Measurements from ENCODE around the gene MFSD12.

MFSD12 gene

DNA sequence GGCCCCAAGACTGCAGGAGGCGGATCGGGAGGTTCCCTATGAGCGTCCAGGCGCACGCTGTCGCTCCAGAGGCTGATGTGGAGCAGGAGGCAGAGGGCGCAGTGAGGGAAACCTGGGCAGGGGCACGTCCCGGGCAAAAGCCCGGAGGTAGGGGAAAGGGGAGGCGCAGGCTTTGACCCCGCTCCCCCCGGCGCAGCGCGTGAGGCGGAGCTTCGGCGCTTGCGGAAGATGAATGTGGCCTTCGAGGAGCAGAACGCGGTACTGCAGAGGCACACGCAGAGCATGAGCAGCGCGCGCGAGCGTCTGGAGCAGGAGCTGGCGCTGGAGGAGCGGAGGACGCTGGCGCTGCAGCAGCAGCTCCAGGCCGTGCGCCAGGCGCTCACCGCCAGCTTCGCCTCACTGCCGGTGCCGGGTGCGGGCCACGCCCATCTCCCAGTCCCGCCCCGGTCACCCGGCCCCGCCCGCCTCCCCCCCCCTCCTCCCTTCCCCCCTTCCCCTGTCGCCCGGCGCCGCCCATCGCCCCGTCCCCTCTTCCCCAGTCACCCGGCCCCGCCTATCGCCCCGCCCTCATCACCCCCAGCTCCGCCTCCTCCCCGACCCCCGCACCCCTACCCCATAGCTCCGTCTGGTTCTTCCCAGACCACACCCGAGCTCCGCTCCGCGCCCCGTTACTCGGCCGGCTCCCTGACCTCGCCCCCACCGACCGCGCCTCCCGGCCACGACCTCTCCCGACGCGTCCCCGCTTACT, 19.5 kb upstream of the MFSD12 start:
- ATAC-seq = no peak
- TF ChIP-seq ESRRG (CRISPR knock-in tag; IDR thresholded peaks at IDR 0.05) (no peak), ARNTL (CRISPR knock-in tag; IDR thresholded peaks at IDR 0.05; ENCODE audit: borderline replicate concordance, low read depth) (no peak), ZNF70 (CRISPR knock-in tag; IDR thresholded peaks at IDR 0.05) (no peak), GLIS3 (CRISPR knock-in tag; IDR thresholded peaks at IDR 0.05) (no peak), OSR1 (CRISPR knock-in tag; IDR thresholded peaks at IDR 0.05) (no peak), ZFP30 (CRISPR knock-in tag; IDR thresholded peaks at IDR 0.05) (no peak), BACH2 (CRISPR knock-in tag; IDR thresholded peaks at IDR 0.05; ENCODE audit: borderline replicate concordance) (no peak), CSDC2 (CRISPR knock-in tag; IDR thresholded peaks at IDR 0.05) (no peak), ZC3H10 (CRISPR knock-in tag; IDR thresholded peaks at IDR 0.05) (no peak), SNAI2 (CRISPR knock-in tag; IDR thresholded peaks at IDR 0.05) (no peak), ZNF565 (CRISPR knock-in tag; conservative IDR thresholded peaks at IDR 0.05; ENCODE audit: low read depth) (no peak), TCF4 (CRISPR knock-in tag; IDR thresholded peaks at IDR 0.05; ENCODE audit: borderline replicate concordance) (no peak), PPARA (CRISPR knock-in tag; IDR thresholded peaks at IDR 0.05; ENCODE audit: borderline replicate concordance) (no peak), TOX (CRISPR knock-in tag; IDR thresholded peaks at IDR 0.05; ENCODE audit: borderline replicate concordance) (no peak), RARB (CRISPR knock-in tag; IDR thresholded peaks at IDR 0.05) (no peak), ZNF8 (CRISPR knock-in tag; IDR thresholded peaks at IDR 0.05) (no peak)
- TF ChIP-seq, protein P1, sequence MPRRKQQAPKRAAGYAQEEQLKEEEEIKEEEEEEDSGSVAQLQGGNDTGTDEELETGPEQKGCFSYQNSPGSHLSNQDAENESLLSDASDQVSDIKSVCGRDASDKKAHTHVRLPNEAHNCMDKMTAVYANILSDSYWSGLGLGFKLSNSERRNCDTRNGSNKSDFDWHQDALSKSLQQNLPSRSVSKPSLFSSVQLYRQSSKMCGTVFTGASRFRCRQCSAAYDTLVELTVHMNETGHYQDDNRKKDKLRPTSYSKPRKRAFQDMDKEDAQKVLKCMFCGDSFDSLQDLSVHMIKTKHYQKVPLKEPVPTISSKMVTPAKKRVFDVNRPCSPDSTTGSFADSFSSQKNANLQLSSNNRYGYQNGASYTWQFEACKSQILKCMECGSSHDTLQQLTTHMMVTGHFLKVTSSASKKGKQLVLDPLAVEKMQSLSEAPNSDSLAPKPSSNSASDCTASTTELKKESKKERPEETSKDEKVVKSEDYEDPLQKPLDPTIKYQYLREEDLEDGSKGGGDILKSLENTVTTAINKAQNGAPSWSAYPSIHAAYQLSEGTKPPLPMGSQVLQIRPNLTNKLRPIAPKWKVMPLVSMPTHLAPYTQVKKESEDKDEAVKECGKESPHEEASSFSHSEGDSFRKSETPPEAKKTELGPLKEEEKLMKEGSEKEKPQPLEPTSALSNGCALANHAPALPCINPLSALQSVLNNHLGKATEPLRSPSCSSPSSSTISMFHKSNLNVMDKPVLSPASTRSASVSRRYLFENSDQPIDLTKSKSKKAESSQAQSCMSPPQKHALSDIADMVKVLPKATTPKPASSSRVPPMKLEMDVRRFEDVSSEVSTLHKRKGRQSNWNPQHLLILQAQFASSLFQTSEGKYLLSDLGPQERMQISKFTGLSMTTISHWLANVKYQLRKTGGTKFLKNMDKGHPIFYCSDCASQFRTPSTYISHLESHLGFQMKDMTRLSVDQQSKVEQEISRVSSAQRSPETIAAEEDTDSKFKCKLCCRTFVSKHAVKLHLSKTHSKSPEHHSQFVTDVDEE (CRISPR knock-in tag; IDR thresholded peaks at IDR 0.05) = no peak
- TF ChIP-seq, protein P2, sequence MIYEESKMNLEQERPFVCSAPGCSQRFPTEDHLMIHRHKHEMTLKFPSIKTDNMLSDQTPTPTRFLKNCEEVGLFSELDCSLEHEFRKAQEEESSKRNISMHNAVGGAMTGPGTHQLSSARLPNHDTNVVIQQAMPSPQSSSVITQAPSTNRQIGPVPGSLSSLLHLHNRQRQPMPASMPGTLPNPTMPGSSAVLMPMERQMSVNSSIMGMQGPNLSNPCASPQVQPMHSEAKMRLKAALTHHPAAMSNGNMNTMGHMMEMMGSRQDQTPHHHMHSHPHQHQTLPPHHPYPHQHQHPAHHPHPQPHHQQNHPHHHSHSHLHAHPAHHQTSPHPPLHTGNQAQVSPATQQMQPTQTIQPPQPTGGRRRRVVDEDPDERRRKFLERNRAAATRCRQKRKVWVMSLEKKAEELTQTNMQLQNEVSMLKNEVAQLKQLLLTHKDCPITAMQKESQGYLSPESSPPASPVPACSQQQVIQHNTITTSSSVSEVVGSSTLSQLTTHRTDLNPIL (CRISPR knock-in tag; IDR thresholded peaks at IDR 0.05; ENCODE audit: low read depth) = no peak
- TF ChIP-seq, protein P3, sequence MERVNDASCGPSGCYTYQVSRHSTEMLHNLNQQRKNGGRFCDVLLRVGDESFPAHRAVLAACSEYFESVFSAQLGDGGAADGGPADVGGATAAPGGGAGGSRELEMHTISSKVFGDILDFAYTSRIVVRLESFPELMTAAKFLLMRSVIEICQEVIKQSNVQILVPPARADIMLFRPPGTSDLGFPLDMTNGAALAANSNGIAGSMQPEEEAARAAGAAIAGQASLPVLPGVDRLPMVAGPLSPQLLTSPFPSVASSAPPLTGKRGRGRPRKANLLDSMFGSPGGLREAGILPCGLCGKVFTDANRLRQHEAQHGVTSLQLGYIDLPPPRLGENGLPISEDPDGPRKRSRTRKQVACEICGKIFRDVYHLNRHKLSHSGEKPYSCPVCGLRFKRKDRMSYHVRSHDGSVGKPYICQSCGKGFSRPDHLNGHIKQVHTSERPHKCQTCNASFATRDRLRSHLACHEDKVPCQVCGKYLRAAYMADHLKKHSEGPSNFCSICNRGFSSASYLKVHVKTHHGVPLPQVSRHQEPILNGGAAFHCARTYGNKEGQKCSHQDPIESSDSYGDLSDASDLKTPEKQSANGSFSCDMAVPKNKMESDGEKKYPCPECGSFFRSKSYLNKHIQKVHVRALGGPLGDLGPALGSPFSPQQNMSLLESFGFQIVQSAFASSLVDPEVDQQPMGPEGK (CRISPR knock-in tag; IDR thresholded peaks at IDR 0.05; ENCODE audit: borderline replicate concordance) = no peak
- TF ChIP-seq, protein P4, sequence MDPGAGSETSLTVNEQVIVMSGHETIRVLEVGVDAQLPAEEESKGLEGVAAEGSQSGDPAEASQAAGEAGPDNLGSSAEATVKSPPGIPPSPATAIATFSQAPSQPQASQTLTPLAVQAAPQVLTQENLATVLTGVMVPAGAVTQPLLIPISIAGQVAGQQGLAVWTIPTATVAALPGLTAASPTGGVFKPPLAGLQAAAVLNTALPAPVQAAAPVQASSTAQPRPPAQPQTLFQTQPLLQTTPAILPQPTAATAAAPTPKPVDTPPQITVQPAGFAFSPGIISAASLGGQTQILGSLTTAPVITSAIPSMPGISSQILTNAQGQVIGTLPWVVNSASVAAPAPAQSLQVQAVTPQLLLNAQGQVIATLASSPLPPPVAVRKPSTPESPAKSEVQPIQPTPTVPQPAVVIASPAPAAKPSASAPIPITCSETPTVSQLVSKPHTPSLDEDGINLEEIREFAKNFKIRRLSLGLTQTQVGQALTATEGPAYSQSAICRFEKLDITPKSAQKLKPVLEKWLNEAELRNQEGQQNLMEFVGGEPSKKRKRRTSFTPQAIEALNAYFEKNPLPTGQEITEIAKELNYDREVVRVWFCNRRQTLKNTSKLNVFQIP (CRISPR knock-in tag; IDR thresholded peaks at IDR 0.05; ENCODE audit: borderline replicate concordance, low read depth) = no peak

DNA sequence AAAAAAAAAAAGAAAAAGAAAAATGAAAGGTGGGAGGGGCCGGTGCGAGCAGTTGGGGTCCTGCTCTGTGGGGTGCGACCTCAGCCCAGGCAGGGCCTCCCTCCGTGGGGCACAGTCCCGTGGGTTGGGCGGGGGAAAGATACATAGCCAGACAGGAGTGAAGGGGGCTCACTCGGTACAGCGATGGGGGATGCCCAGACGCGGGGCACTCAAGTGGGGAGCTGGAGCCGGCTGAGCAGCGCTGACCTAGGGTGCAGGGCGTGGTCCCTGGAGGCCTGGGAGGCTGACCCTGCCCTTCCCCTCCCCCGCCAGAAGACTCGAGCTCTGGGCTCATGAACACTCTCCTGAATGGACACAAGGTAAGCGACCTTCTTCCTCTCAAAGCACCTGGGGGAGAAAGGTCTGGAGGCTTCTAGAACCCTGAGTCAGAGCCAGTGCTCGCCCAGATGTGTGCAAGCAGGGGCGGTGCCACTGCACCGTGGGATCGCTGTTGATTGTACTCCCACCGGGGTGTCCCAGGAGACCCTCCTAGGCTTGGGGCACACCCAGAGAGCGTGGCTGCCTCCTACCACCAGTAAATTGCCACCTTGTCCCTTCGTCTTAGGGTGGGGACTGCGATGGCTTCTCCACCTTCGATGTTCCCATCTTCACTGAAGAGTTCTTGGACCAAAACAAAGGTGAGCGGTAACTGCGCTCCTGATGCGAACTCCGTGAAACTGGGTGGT, 18.7 kb upstream of the MFSD12 start:
- no peak for TF ChIP-seq CSDC2 (CRISPR knock-in tag; IDR thresholded peaks at IDR 0.05)
- no peak for TF ChIP-seq ESRRG (CRISPR knock-in tag; IDR thresholded peaks at IDR 0.05)
- no peak for TF ChIP-seq ZFP3 (CRISPR knock-in tag; IDR thresholded peaks at IDR 0.05)
- no peak for TF ChIP-seq ZNF565 (CRISPR knock-in tag; conservative IDR thresholded peaks at IDR 0.05; ENCODE audit: low read depth)
- TF ChIP-seq, protein P2 (CRISPR knock-in tag; IDR thresholded peaks at IDR 0.05; ENCODE audit: low read depth) = no peak
- no peak for TF ChIP-seq GLIS3 (CRISPR knock-in tag; IDR thresholded peaks at IDR 0.05)
- TF ChIP-seq ZC3H10 (CRISPR knock-in tag; IDR thresholded peaks at IDR 0.05) = no peak
- no peak for TF ChIP-seq OSR1 (CRISPR knock-in tag; IDR thresholded peaks at IDR 0.05)
- no peak for ATAC-seq

All from SK-N-SH treated with all-trans-retinoic acid at 6 μM for 48 hours (cell line).